SJCRH30 (cell line): ENCODE data around the gene ARID1A. TPM values are rescaled to one million over a fixed set of nuclear protein-coding genes. Genes with fewer than 3 reads are reported as not detected.
A peak's percentile ranks its signal among the peaks of the same experiment; 100 is the strongest.
"Not testable (repeated sequence)": the region's sequence is repeated elsewhere in the genome, so short reads cannot be mapped to it uniquely, and the experiment has no call there.

ENCODE experiments used
- DNase-seq, 2 experiments: peaks; one replicate each; pipeline ENCODE4 v3.0.0-alpha.2; 2015 to 2020
- H3K27ac ChIP-seq: fragments of 250-450 bp; sonication (Bioruptor Pico); 2 replicates; pipeline ENCODE4 v1.5.1; 2020; ENCODE audit warnings: mild to moderate bottlenecking, moderate library complexity
- H3K27me3 ChIP-seq: fragments of 250-450 bp; sonication (Bioruptor Pico); 2 replicates; pipeline ENCODE4 v1.5.1; 2020; ENCODE audit warnings: mild to moderate bottlenecking, moderate library complexity
- H3K36me3 ChIP-seq: fragments of 250-450 bp; sonication (Bioruptor Pico); 2 replicates; pipeline ENCODE4 v1.5.1; 2020; ENCODE audit warnings: mild to moderate bottlenecking, moderate library complexity
- H3K4me1 ChIP-seq: fragments of 250-450 bp; sonication (Bioruptor Pico); 2 replicates; pipeline ENCODE4 v1.5.1; 2020; ENCODE audit warnings: mild to moderate bottlenecking, moderate library complexity
- H3K4me3 ChIP-seq: fragments of 250-450 bp; sonication (Bioruptor Pico); 2 replicates; pipeline ENCODE4 v1.5.1; 2020; ENCODE audit warnings: mild to moderate bottlenecking, moderate library complexity
- H3K9me3 ChIP-seq: fragments of 250-450 bp; sonication (Bioruptor Pico); replicated peaks from 2 replicates; pipeline ENCODE4 v1.5.1; 2020; ENCODE audit warnings: mild to moderate bottlenecking, moderate library complexity
- total RNA-seq: library from RNA; depleted of rRNA; stranded (reverse); fragments of >200 nt; shearing (Covaris generic); gene quantifications from 2 replicates; pipeline ENCODE4 v1.2.3, GENCODE V29; 2014

The ARID1A gene
- total RNA-seq, 1 experiment from 2014 or later, result 57.3 TPM

- Histone ChIP-seq H3K9me3 (no peaks in the 10 kb centered on the region), H3K4me3 (peak overlapping the region; percentile 68), H3K36me3 (no peaks in the 10 kb centered on the region), H3K27me3 (no peaks in the 10 kb centered on the region), H3K4me1 (peaks cover 18% of the 10 kb centered on the region), H3K27ac (peak overlapping the region; percentile 77)
- DNase-seq, result peak; percentile 88 to 92
These were observed 93.2 kb downstream of the ARID1A start for GRCh38 chr1:26788836-26789611.

GRCh38 chr1:26789612-26789865 is 93.7 kb downstream of the ARID1A start:
- Histone ChIP-seq H3K4me3 (no peak overlapping the region), H3K9me3 (no peaks in the 10 kb centered on the region), H3K27me3 (no peaks in the 10 kb centered on the region), H3K36me3 (no peaks in the 10 kb centered on the region), H3K27ac (no peak overlapping the region), H3K4me1 (peaks cover 16% of the 10 kb centered on the region)
- no peak for DNase-seq

- H3K36me3 ChIP-seq, result no peaks in the 10 kb centered on the region
- H3K9me3 ChIP-seq, result no peaks in the 10 kb centered on the region
- no peak overlapping the region for H3K27ac ChIP-seq
- peaks cover 16% of the 10 kb centered on the region for H3K4me1 ChIP-seq
- no peak for DNase-seq
- H3K4me3 ChIP-seq, result no peak overlapping the region
- H3K27me3 ChIP-seq, result no peaks in the 10 kb centered on the region
These were observed 94.1 kb downstream of the ARID1A start for GRCh38 chr1:26789931-26790330.

- H3K9me3 ChIP-seq, result no peaks in the 10 kb centered on the region
- no peak overlapping the region for H3K27ac ChIP-seq
- H3K36me3 ChIP-seq, result no peaks in the 10 kb centered on the region
- H3K4me3 ChIP-seq, result no peak overlapping the region
- no peaks in the 10 kb centered on the region for H3K27me3 ChIP-seq
- DNase-seq, result no peak
- H3K4me1 ChIP-seq, result peaks cover 16% of the 10 kb centered on the region
These were observed 94.7 kb downstream of the ARID1A start for GRCh38 chr1:26790551-26790953.

GRCh38 chr1:26791148-26791547 is 95.3 kb downstream of the ARID1A start:
- DNase-seq, result no peak
- no peaks in the 10 kb centered on the region for H3K36me3 ChIP-seq
- peaks cover 14% of the 10 kb centered on the region for H3K4me1 ChIP-seq
- no peak overlapping the region for H3K27ac ChIP-seq
- H3K27me3 ChIP-seq, result no peaks in the 10 kb centered on the region
- no peaks in the 10 kb centered on the region for H3K9me3 ChIP-seq
- no peak overlapping the region for H3K4me3 ChIP-seq

- no peaks in the 10 kb centered on the region for H3K27me3 ChIP-seq
These were observed 95.8 kb downstream of the ARID1A start for GRCh38 chr1:26791626-26792025.

GRCh38 chr1:26792924-26793323 is 97.1 kb downstream of the ARID1A start:
- Histone ChIP-seq H3K27me3 (no peaks in the 10 kb centered on the region), H3K9me3 (no peaks in the 10 kb centered on the region), H3K36me3 (no peaks in the 10 kb centered on the region), H3K27ac (no peak overlapping the region), H3K4me1 (0 out of 2 replicates have a peak, but pooled peaks cover 7% of the 10 kb centered on the region), H3K4me3 (no peak overlapping the region)
- DNase-seq, result no peak

More at GRCh38 chr1:26791626-26792025, 95.8 kb downstream of the ARID1A start:
- peaks cover 9% of the 10 kb centered on the region for H3K4me1 ChIP-seq
- no peaks in the 10 kb centered on the region for H3K9me3 ChIP-seq
- no peak for DNase-seq
- no peak overlapping the region for H3K27ac ChIP-seq
- no peak overlapping the region for H3K4me3 ChIP-seq
- no peaks in the 10 kb centered on the region for H3K36me3 ChIP-seq

GRCh38 chr1:26794391-26794790 is 98.6 kb downstream of the ARID1A start:
- no peak overlapping the region for H3K4me3 ChIP-seq
- DNase-seq, result no peak
- H3K27ac ChIP-seq, result no peak overlapping the region
- H3K27me3 ChIP-seq, result no peaks in the 10 kb centered on the region
- H3K4me1 ChIP-seq, result peaks cover 5% of the 10 kb centered on the region; the same call in 1 of the 2 replicates
- H3K9me3 ChIP-seq, result no peaks in the 10 kb centered on the region
- H3K36me3 ChIP-seq, result no peaks in the 10 kb centered on the region

GRCh38 chr1:26797627-26798026 is 101.8 kb downstream of the ARID1A start:
- Histone ChIP-seq H3K36me3 (no peaks in the 10 kb centered on the region), H3K27me3 (no peaks in the 10 kb centered on the region), H3K9me3 (no peaks in the 10 kb centered on the region), H3K4me3 (no peak overlapping the region), H3K27ac (no peak overlapping the region), H3K4me1 (peaks cover 18% of the 10 kb centered on the region)
- no peak for DNase-seq

- Histone ChIP-seq H3K27ac (peak overlapping the region; percentile 25), H3K9me3 (no peaks in the 10 kb centered on the region), H3K4me3 (no peak overlapping the region), H3K36me3 (no peaks in the 10 kb centered on the region), H3K4me1 (peaks cover 18% of the 10 kb centered on the region), H3K27me3 (no peaks in the 10 kb centered on the region)
- DNase-seq, result peak; percentile 52 to 75
These were observed 103.8 kb downstream of the ARID1A start for GRCh38 chr1:26799479-26800142.

GRCh38 chr1:26803932-26804331 is 108.1 kb downstream of the ARID1A start:
- not testable (repeated sequence) for H3K4me3 ChIP-seq, DNase-seq, H3K36me3 ChIP-seq, H3K27me3 ChIP-seq, H3K9me3 ChIP-seq, H3K27ac ChIP-seq
- H3K4me1 ChIP-seq, result peaks cover 18% of the 10 kb centered on the region

GRCh38 chr1:26810105-26810504 is 114.3 kb downstream of the ARID1A start:
- H3K27me3 ChIP-seq, H3K4me3 ChIP-seq, H3K27ac ChIP-seq, H3K4me1 ChIP-seq, H3K9me3 ChIP-seq, H3K36me3 ChIP-seq: not testable (repeated sequence)
- DNase-seq, result peak; percentile 77 to 90

GRCh38 chr1:26811057-26811456 is 115.2 kb downstream of the ARID1A start:
- Histone ChIP-seq H3K27ac (no peak overlapping the region), H3K27me3 (no peaks in the 10 kb centered on the region), H3K4me1 (no peaks in the 10 kb centered on the region), H3K36me3 (no peaks in the 10 kb centered on the region), H3K4me3 (no peak overlapping the region), H3K9me3 (no peaks in the 10 kb centered on the region)
- DNase-seq, result no peak

- no peaks in the 10 kb centered on the region for H3K4me1 ChIP-seq
These were observed 115.9 kb downstream of the ARID1A start for GRCh38 chr1:26811708-26812107.

GRCh38 chr1:26814377-26814776 is 118.6 kb downstream of the ARID1A start:
- H3K4me3 ChIP-seq, result no peak overlapping the region
- no peaks in the 10 kb centered on the region for H3K9me3 ChIP-seq
- H3K4me1 ChIP-seq, result no peaks in the 10 kb centered on the region
- no peak for DNase-seq
- no peaks in the 10 kb centered on the region for H3K27me3 ChIP-seq
- no peak overlapping the region for H3K27ac ChIP-seq
- no peaks in the 10 kb centered on the region for H3K36me3 ChIP-seq

More at GRCh38 chr1:26811708-26812107, 115.9 kb downstream of the ARID1A start:
- Histone ChIP-seq H3K27ac (no peak overlapping the region), H3K36me3 (no peaks in the 10 kb centered on the region), H3K27me3 (no peaks in the 10 kb centered on the region), H3K9me3 (no peaks in the 10 kb centered on the region), H3K4me3 (no peak overlapping the region)
- no peak for DNase-seq

GRCh38 chr1:26814893-26815292 is 119.1 kb downstream of the ARID1A start:
- H3K27me3 ChIP-seq, result no peaks in the 10 kb centered on the region
- H3K36me3 ChIP-seq, result no peaks in the 10 kb centered on the region
- H3K4me3 ChIP-seq, result no peak overlapping the region
- no peak for DNase-seq
- no peaks in the 10 kb centered on the region for H3K9me3 ChIP-seq
- H3K27ac ChIP-seq, result no peak overlapping the region
- H3K4me1 ChIP-seq, result no peaks in the 10 kb centered on the region
